Suprapubic skin (tissue), 4 donors: ENCODE measurements around the gene SPACA4. TPM values are rescaled to one million over a fixed set of nuclear protein-coding genes. Genes with fewer than 3 reads are reported as not detected.

ENCODE experiments used
- DNase-seq, 2 donors: peaks; one replicate each; pipeline ENCODE4 v3.0.0-alpha.2; 2019; ENCODE audit warnings: low spot score in 2 of 2
- H3K27ac ChIP-seq: fragments of 200-600 bp; sonication (generic); one replicate; pipeline ENCODE4 v1.5.1; 2019
- H3K27me3 ChIP-seq: fragments of 200-600 bp; sonication (generic); one replicate; pipeline ENCODE4 v1.5.1; 2019
- H3K36me3 ChIP-seq: fragments of 200-600 bp; sonication (generic); one replicate; pipeline ENCODE4 v1.5.1; 2019
- H3K4me1 ChIP-seq: fragments of 200-600 bp; sonication (generic); one replicate; pipeline ENCODE4 v1.5.1; 2019
- H3K4me3 ChIP-seq: fragments of 200-600 bp; sonication (generic); one replicate; pipeline ENCODE4 v1.5.1; 2019; ENCODE audit warnings: mild to moderate bottlenecking
- H3K9me3 ChIP-seq: fragments of 200-600 bp; sonication (generic); one replicate; pipeline ENCODE4 v1.5.1; 2019
- EP300 ChIP-seq: sonication (generic); formaldehyde crosslinking; IDR thresholded peaks from one replicate; pipeline ENCODE4 v1.6.1; 2017; ENCODE audit warnings: antibody characterized with exemption
- POLR2A ChIP-seq, 2 donors: fragments of 450-650 bp; IDR thresholded peaks; one replicate each; pipeline ENCODE4 v1.6.1; 2017; ENCODE audit warnings: antibody characterized with exemption in 2 of 2, mild to moderate bottlenecking in 2 of 2, moderate library complexity in 2 of 2
- POLR2AphosphoS5 ChIP-seq, 3 donors: sonication (generic); formaldehyde crosslinking; IDR thresholded peaks; one replicate each; pipeline ENCODE4 v1.6.1; 2017; ENCODE audit warnings: antibody characterized with exemption in 3 of 3
- WGBS: methylation state at CpG from one replicate; pipeline ENCODE4 v1.1.5; 2018; 5-methylcytosine and 5-hydroxymethylcytosine counted together
- total RNA-seq, 4 donors: library from RNA; depleted of rRNA; stranded (reverse); fragments of >200 nt; gene quantifications; one replicate each; pipeline ENCODE4 v1.1.0, GENCODE V29; 2016
- TF ChIP-seq, protein P1 (sequence below), 2 donors: fragments of 200-600 bp in 1 of 2; fragments of 450-650 bp in 1 of 2; sonication (generic) in 1 of 2; IDR thresholded peaks; one replicate each; pipeline ENCODE4 v1.5.1; 2016 to 2019; ENCODE audit warnings: antibody characterized with exemption in 2 of 2, mild to moderate bottlenecking in 1 of 2, moderate library complexity in 1 of 2

SPACA4 gene, protein sequence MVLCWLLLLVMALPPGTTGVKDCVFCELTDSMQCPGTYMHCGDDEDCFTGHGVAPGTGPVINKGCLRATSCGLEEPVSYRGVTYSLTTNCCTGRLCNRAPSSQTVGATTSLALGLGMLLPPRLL
- total RNA-seq, result 1 to 10 TPM; 2.1 to 3.6 (median 2.8) TPM

DNA sequence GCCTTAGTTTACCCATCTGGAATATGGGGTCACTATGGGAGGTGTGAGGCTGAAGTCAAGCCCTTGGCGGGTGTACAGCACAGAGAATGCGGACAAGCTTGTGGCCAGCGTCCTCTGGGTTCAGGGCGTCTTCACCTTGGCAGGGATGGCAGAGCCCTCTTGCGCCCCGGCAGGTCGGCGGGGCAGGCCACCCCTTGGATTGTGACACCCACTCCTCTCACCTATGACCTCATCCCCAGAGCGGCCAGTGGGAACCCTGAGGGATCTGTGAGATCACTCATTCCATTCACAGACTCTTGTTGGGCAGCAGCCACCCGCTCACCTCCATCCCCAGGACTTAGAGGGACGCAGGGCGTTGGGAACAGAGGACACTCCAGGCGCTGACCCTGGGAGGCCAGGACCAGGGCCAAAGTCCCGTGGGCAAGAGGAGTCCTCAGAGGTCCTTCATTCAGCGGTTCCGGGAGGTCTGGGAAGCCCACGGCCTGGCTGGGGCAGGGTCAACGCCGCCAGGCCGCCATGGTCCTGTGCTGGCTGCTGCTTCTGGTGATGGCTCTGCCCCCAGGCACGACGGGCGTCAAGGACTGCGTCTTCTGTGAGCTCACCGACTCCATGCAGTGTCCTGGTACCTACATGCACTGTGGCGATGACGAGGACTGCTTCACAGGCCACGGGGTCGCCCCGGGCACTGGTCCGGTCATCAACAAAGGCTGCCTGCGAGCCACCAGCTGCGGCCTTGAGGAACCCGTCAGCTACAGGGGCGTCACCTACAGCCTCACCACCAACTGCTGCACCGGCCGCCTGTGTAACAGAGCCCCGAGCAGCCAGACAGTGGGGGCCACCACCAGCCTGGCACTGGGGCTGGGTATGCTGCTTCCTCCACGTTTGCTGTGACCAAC lies at the start of gene SPACA4:
TSS of gene SPACA4 (plus strand) at position 280 of the 896 bp plus-strand sequence. CDS start at position 517, 237 bp downstream.
- TF ChIP-seq, protein P1, sequence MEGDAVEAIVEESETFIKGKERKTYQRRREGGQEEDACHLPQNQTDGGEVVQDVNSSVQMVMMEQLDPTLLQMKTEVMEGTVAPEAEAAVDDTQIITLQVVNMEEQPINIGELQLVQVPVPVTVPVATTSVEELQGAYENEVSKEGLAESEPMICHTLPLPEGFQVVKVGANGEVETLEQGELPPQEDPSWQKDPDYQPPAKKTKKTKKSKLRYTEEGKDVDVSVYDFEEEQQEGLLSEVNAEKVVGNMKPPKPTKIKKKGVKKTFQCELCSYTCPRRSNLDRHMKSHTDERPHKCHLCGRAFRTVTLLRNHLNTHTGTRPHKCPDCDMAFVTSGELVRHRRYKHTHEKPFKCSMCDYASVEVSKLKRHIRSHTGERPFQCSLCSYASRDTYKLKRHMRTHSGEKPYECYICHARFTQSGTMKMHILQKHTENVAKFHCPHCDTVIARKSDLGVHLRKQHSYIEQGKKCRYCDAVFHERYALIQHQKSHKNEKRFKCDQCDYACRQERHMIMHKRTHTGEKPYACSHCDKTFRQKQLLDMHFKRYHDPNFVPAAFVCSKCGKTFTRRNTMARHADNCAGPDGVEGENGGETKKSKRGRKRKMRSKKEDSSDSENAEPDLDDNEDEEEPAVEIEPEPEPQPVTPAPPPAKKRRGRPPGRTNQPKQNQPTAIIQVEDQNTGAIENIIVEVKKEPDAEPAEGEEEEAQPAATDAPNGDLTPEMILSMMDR (IDR thresholded peaks at IDR 0.05), result no peak
- no peak for TF ChIP-seq EP300
- 87% methylated on average over 11 of the region's 39 CpGs for WGBS

DNA sequence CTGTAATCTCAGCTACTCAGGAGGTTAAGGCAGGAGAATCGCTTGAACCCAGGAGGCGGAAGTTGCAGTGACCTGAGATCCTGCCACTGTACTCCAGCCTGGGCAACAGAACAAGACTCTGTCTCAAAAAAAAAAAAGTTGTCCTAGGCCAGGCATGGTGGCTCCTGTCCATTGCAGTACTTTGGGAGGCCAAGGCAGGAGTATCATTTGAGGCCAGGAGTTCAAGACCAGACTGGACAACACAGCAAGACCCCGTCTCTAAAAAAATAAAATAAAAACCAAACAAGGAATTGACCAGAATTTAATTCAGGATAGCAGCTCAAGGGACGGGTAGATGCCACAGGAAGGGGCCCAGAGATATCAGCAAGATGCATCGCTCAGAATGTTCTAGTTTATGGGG lies 49.7 kb upstream of the SPACA4 start:
- no peak for DNase-seq
- H3K9me3 ChIP-seq, result no peaks in the 10 kb centered on the region
- H3K27me3 ChIP-seq, result no peaks in the 10 kb centered on the region
- H3K4me1 ChIP-seq, result peaks cover 16% of the 10 kb centered on the region
- H3K36me3 ChIP-seq, result no peaks in the 10 kb centered on the region
- WGBS, result 86% methylated on average over 5 of the region's 5 CpGs
- TF ChIP-seq POLR2A (IDR thresholded peaks at IDR 0.05), result no peak
- TF ChIP-seq, protein P1 (IDR thresholded peaks at IDR 0.05), result no peak
- no peak overlapping the region for H3K4me3 ChIP-seq
- no peak overlapping the region for H3K27ac ChIP-seq

More for the DNA sequence above, at the start of gene SPACA4:
- no peak within 1 kb of the TSS for H3K27ac ChIP-seq
- no peaks in the 10 kb centered on the region for H3K4me1 ChIP-seq
- no peak within 1 kb of the TSS for H3K4me3 ChIP-seq
- H3K27me3 ChIP-seq, result no peaks in the 10 kb centered on the region
- no peaks in the 10 kb centered on the region for H3K36me3 ChIP-seq
- no peak for DNase-seq
- H3K9me3 ChIP-seq, result no peaks in the 10 kb centered on the region

DNA sequence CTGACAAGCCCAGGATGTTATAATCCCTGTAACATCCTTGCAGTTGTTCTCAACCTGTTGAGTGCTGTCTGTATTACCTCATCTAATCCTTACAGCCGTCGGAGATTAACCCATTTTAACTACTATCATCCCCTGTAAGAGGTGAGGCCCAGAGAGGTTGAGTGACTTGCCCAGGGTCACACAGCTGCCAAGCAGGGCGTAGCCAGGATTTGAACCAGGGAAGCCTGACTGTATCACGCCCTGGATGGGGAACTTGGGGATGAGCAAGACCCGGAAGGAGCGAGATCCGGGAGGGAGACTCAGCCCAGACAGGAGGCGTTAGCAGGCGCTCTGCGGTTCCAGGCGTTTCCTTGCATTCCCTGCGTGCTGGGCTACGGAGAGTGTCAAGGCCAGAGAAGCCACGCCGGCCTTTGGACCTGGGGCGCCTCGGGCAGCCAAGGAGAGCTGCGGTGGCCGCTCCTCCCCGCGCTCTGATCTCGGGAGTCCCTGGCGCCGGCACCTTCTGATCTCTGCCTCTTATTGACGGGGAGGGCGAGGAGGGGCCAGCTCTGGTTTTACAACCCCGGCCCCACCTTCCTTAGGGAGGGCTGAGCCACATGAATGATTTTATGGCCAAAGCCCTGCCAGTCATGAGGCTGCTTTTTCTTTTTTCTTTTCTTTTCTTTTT lies 48.4 kb upstream of the SPACA4 start:
- H3K4me1 ChIP-seq, result peaks cover 13% of the 10 kb centered on the region
- H3K4me3 ChIP-seq, result peak overlapping the region; percentile 27
- TF ChIP-seq, protein P1 (IDR thresholded peaks at IDR 0.05), result no peak
- TF ChIP-seq POLR2A (IDR thresholded peaks at IDR 0.05) (no peak), EP300 (no peak), POLR2AphosphoS5 (IDR thresholded peaks at IDR 0.05) (no peak)
- H3K27me3 ChIP-seq, result no peaks in the 10 kb centered on the region
- H3K36me3 ChIP-seq, result no peaks in the 10 kb centered on the region
- 11% methylated on average over 21 of the region's 27 CpGs for WGBS
- DNase-seq, result no peak
- no peaks in the 10 kb centered on the region for H3K9me3 ChIP-seq
- H3K27ac ChIP-seq, result peak overlapping the region; percentile 22

DNA sequence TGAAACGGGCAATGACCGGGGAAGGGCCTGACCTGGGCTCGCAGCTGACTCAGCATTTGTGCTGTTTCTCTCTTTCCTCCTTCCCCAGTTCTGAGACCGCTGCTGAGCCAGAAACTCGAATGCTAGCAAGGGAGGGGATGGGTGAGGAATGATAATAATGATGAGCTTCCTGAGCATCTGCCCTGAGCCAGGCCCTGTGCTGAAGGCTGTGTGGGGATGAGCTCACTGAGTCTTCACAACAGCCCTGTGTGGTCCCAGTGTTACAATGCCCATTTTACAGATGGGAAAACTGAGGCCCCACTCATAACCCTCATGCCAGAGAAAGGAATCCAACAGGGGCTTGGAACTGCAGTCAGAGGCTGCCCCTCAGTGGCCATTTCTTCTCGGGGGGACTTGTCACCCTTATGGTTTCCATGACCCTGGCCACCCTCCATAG lies 46.4 kb upstream of the SPACA4 start:
- no peaks in the 10 kb centered on the region for H3K27me3 ChIP-seq
- H3K27ac ChIP-seq, result no peak overlapping the region
- peaks cover 3% of the 10 kb centered on the region for H3K4me1 ChIP-seq
- H3K4me3 ChIP-seq, result no peak overlapping the region
- no peak for DNase-seq
- no peak for TF ChIP-seq POLR2AphosphoS5 (IDR thresholded peaks at IDR 0.05)
- H3K9me3 ChIP-seq, result no peaks in the 10 kb centered on the region
- 75% methylated on average over 6 of the region's 6 CpGs for WGBS
- H3K36me3 ChIP-seq, result no peaks in the 10 kb centered on the region

DNA sequence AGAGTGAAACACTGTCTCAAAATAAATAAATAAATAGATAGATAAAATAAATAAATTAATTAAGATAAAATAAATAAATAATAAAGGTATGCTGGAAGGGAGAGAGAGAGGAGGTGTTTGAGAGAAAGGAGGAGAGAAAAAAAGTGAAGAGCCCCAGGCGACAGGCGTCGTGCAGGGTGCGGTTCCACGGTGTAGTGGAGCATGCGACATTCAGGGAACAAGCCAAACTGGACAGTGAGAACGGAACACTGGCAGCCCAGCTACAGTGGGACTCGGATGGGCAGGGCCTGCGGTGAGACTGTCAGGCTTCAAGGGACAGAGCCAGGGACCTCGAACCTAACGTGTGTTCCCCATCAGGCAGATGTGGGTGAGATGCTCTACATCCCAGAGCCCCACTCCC lies 45.1 kb upstream of the SPACA4 start:
- TF ChIP-seq, protein P1 (IDR thresholded peaks at IDR 0.05), result no peak
- TF ChIP-seq POLR2AphosphoS5 (IDR thresholded peaks at IDR 0.05) (no peak), POLR2A (IDR thresholded peaks at IDR 0.05) (no peak), EP300 (no peak)
- Histone ChIP-seq H3K27ac (peak overlapping the region; percentile 16), H3K4me3 (no peak overlapping the region), H3K9me3 (no peaks in the 10 kb centered on the region), H3K36me3 (no peaks in the 10 kb centered on the region), H3K27me3 (no peaks in the 10 kb centered on the region), H3K4me1 (peaks cover 3% of the 10 kb centered on the region)
- 71% methylated on average over 11 of the region's 11 CpGs for WGBS
- no peak for DNase-seq
